SK-MEL-5 (cell line): ENCODE measurements around the gene MIER2. TPM values are rescaled to one million over a fixed set of nuclear protein-coding genes. Genes with fewer than 3 reads are reported as not detected.

Experiments used
- DNase-seq: peaks from one replicate; pipeline ENCODE4 v3.0.0-alpha.2; 2016; ENCODE audit warnings: low read depth, low spot score
- in situ Hi-C: cut with HindIII; loops from 2 replicates; pipeline ENCODE4 v1.10.0; 2016; ENCODE audit warnings: low sequenced_read_pairs, high pct_unique_total_duplicates, low pct_unique_long_range_greater_than_20kb
- total RNA-seq: library from RNA; depleted of rRNA; stranded (reverse); fragments of >200 nt; shearing (Covaris generic); gene quantifications from 2 replicates; pipeline ENCODE4 v1.2.3, GENCODE V29; 2014

MIER2 gene
- total RNA-seq, 1 experiment from 2014 or later: 8.2 TPM

DNA sequence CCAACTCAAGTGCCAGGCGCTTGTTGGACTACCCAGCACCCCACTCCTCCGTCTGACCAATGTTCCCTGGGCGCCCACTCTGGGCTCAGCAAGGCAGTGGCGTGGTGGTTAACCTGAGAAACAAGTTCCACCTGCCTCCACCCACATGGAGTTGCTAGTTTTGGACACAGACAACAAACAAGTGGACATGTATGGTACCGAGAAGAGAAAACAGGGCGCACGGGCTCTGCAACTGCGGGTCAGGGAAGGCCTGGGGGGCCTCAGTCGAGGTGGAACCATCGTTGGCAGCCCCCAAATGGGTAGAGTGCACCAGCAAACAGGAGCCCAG is 2.5 kb downstream of the MIER2 start:
- in situ Hi-C loops: no loop called here
- DNase-seq: no peak

DNA sequence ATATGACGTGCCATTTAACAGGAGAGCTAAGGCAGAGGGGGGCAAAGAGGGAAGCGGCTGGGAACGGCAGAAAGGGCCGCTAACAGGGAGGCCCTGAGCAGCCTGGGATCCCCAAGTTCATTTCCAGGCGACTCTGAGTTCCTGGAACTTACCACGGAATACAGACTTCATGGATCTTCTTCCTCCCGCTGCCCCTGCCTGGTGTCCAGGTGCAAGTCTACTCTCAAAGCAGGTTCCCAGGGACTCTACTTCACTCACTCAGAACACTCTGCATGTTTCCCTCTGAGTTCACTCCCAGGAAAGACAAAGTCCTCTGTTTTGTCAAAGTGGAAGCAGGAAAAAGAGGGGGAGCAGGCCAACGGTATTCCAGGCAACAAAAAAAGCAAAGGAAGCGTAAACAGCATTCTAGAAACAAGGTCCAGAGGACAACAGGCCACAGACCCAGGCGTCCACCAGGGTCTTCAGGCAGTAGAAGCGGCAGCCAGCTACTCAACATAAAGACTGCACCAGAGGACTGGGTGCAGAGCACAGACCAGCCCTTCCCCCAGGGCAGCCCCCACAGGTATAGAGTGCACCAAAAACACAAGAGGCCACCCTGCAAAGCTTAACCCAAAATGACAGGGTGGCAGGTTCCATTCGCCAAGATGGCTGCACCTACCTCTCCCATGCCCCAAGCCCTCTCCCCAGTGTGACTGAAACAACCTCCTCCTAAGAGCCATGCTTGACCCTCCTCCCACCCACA is 3.0 kb downstream of the MIER2 start:
- in situ Hi-C loops: no loop called here
- DNase-seq: no peak

GRCh38 chr19:340620-341385 is 3.8 kb downstream of the MIER2 start:
- in situ Hi-C loops: no loop called here
- no peak for DNase-seq

GRCh38 chr19:339262-339887 is 5.2 kb downstream of the MIER2 start:
- in situ Hi-C loops: no loop called here
- no peak for DNase-seq

GRCh38 chr19:338421-338820 is 6.2 kb downstream of the MIER2 start:
- in situ Hi-C loops: no loop called here
- DNase-seq: no peak

GRCh38 chr19:336067-336614 is 8.5 kb downstream of the MIER2 start:
- in situ Hi-C loops: no loop called here
- no peak for DNase-seq

GRCh38 chr19:335486-336066 is 9.0 kb downstream of the MIER2 start:
- DNase-seq: no peak
- in situ Hi-C loops: no loop called here

DNA sequence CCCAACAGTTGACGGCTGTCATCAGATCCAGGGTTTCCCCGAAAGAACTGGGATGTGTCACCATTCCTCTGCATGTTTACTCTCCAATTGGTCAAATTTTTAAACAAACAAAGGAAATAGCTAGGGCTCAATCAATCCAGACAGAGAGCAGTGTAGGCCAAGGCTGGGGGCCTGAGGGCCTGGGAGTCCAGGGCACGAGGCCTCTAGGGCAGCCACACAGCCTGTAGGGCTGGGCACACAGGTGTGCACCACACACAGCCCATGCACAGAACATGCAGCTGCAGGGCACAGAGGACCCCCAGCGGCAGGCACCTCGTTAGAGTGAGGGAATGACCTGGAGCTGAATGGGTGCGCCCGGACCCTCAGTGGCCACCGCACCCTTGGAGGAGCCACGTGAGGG is 9.5 kb downstream of the MIER2 start:
- in situ Hi-C loops: no loop called here
- DNase-seq: no peak

DNA sequence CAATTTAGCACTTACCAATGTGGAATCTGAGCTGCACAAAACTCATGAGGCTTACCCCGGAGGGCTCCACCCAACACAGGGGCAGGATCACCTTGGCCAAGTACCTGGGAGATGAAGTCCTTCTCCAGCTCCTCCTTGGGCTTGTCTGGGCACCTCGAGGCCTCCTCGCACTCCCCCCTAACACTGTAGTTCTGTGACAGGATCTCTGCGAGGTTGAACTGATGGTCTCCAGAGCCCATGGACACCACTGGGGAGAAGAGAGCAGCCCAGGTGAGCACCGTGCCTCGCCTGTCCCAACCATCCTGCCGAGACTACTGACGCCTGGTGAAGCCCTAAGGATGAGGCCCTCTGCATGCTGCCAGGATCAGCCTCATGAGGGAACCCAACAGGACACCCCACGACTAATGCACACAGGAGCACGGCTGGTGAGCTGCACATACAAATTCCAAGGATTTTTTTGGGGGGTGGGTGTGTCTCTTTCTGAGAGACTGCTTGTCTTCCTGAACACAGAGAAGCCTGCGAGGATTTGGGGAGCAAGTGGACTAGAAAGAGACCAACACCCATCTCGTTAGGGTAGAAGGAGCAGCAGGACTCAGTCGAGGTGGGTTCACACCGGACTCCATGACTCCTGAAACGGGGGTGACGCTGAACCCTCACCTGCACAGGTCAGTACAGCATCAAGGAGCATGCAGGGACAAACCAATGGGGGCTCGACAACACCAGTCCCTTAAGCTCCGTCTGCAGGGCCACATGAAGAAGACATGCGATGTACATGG is 10.1 kb downstream of the MIER2 start:
- in situ Hi-C loops: no loop called here
- DNase-seq: no peak

- in situ Hi-C loops: no loop called here
- DNase-seq: no peak
These were observed 14.1 kb downstream of the MIER2 start for GRCh38 chr19:330503-330902.

DNA sequence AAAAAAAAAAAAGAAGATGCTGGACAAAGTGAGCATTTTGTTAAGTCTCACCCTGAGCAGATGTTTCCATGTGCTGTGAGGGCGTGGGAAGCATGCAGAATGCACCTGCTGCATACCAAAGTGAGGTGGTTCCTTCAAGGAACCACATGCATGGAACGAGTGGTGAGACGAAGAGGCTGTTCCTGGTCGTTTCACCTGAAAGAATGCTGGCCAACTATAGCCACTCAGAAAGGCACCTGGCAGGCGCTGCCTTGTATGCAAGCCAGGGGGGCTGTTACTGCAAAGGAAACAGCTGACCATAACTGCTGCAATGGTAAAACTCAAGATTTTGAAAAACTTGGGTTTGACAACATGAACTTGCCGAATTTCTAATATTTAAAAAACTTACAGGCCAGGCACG is 14.7 kb downstream of the MIER2 start:
- DNase-seq: no peak
- in situ Hi-C loops: no loop called here

DNA sequence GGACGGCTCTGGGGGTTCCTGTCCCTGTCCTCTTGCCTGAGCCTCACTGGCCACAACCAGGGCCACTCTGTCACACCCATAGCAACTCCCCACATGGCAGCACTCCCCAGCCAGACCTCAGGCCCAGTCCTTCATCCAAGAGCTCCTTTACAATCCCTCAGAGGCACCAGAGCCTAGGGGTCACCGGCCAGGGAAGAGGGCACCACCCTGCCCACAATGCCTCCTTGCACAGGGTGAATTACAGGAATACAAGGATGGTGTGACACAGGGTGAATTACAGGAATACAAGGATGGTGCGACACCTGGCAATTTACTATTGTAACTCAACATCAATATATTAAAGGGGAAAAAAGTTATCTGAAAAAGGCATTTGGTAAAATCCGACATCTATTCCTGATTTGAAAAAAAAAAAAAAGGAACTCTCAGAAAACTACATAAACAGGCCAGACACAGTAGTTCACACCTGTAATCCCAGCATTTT is 16.5 kb downstream of the MIER2 start:
- no peak for DNase-seq
- in situ Hi-C loops: no loop called here

- in situ Hi-C loops: no loop called here
These were observed 17.1 kb downstream of the MIER2 start for GRCh38 chr19:327291-328024.

GRCh38 chr19:326871-327270 is 17.7 kb downstream of the MIER2 start:
- in situ Hi-C loops: no loop called here
- no peak for DNase-seq

More at GRCh38 chr19:327291-328024, 17.1 kb downstream of the MIER2 start:
- no peak for DNase-seq

- in situ Hi-C loops: no loop called here
- DNase-seq: no peak
These were observed 18.5 kb downstream of the MIER2 start for GRCh38 chr19:325937-326565.

- DNase-seq: no peak
- in situ Hi-C loops: no loop called here
These were observed 19.2 kb downstream of the MIER2 start for GRCh38 chr19:325173-325936.
